22Rv1 (cell line): ENCODE data around the gene FKBP1A.

Source experiments
- CTCF ChIP-seq: fragments of 450-650 bp; IDR thresholded peaks from 2 replicates; pipeline ENCODE4 v1.5.1; 2017; ENCODE audit warnings: mild to moderate bottlenecking
- ZFX ChIP-seq: fragments of 450-650 bp; IDR thresholded peaks from 2 replicates; pipeline ENCODE4 v1.6.1; 2017; ENCODE audit warnings: antibody characterized with exemption, borderline replicate concordance

GRCh38 chr20:1417790-1418189, 24.9 kb upstream of the FKBP1A start:
- TF ChIP-seq CTCF (no peak), ZFX (no peak)
